MCF 10A (cell line): ENCODE data around the gene CBX8. TPM values are rescaled to one million over a fixed set of nuclear protein-coding genes. Genes with fewer than 3 reads are reported as not detected.

Experiments used
- BruUV-seq: library from RNA; stranded (reverse); fragments of 400-500 nt; replicated peaks from 2 replicates; lab custom pipeline; 2021; lab: Mats Ljungman, UMichigan
- CTCF ChIA-PET: fragments of 300-600 bp; sonication (Branson Sonifier 250); formaldehyde crosslinking; extraction: SDS; loops from one replicate; lab custom pipeline; 2021; ENCODE audit warnings: antibody characterized with exemption, inconsistent platforms; lab: Yijun Ruan, JAX
- POLR2A ChIA-PET: fragments of 300-600, 350-650 bp; sonication (Branson Sonifier 250); formaldehyde crosslinking; extraction: SDS; loops from one replicate; lab custom pipeline; 2020; ENCODE audit warnings: antibody characterized with exemption, inconsistent platforms; lab: Yijun Ruan, JAX
- DNase-seq: peaks from one replicate; pipeline ENCODE4 v3.0.0-alpha.2; 2018; ENCODE audit not compliant: unreplicated experiment
- H3K27ac Mint-ChIP-seq: one replicate; pipeline ENCODE4 v1.8.0; 2022; ENCODE audit warnings: mild to moderate bottlenecking, low read depth, mixed read lengths; ENCODE audit not compliant: unreplicated experiment
- H3K27me3 Mint-ChIP-seq: one replicate; pipeline ENCODE4 v1.8.0; 2022; ENCODE audit warnings: mixed read lengths; ENCODE audit not compliant: insufficient read depth, unreplicated experiment
- H3K36me3 Mint-ChIP-seq: one replicate; pipeline ENCODE4 v1.8.0; 2022; ENCODE audit warnings: mild to moderate bottlenecking, moderate library complexity, mixed read lengths; ENCODE audit not compliant: insufficient read depth, unreplicated experiment
- H3K4me1 Mint-ChIP-seq: one replicate; pipeline ENCODE4 v1.8.0; 2022; ENCODE audit warnings: mixed read lengths; ENCODE audit not compliant: insufficient read depth, unreplicated experiment
- H3K4me3 Mint-ChIP-seq: one replicate; pipeline ENCODE4 v1.8.0; 2022; ENCODE audit warnings: mild to moderate bottlenecking, moderate library complexity, mixed read lengths; ENCODE audit not compliant: unreplicated experiment
- H3K9me3 Mint-ChIP-seq: one replicate; pipeline ENCODE4 v1.8.0; 2022; ENCODE audit warnings: mixed read lengths; ENCODE audit not compliant: unreplicated experiment
- CTCF ChIP-seq: fragments of 200-600 bp; IDR thresholded peaks from one replicate; pipeline ENCODE4 v1.8.0; 2022; ENCODE audit warnings: antibody characterized with exemption, mild to moderate bottlenecking; ENCODE audit not compliant: unreplicated experiment
- intact Hi-C: fragments of 100-400 bp; cut with micrococcal nuclease; formaldehyde crosslinking; loops from 2 replicates; pipeline ENCODE4 v1.14.1; 2022
- total RNA-seq: library from RNA; stranded (reverse); gene quantifications from 2 replicates; pipeline ENCODE4 v1.2.3, GENCODE V29; 2022

Gene CBX8
- total RNA-seq, 1 experiment from 2014 or later = 9.4 TPM

- H3K4me3 Mint-ChIP-seq = peak overlapping the region; percentile 63
- ChIA-PET POLR2A (interaction anchor here (0.7 to 4.1 kb wide), 16 partner anchors 9 to 819 kb away, joined by 3 to 24 read pairs (median 3); partner anchors contain the start of genes CBX2 and CBX4), CTCF (interaction anchor here (0.6 to 1.8 kb wide), 10 partner anchors 10 to 906 kb away, joined by 3 to 7 read pairs (median 3); no protein-coding TSS in a partner anchor)
- peak; percentile 77 for DNase-seq
- peaks cover 15% of the 10 kb centered on the region for H3K4me1 Mint-ChIP-seq
- peak overlapping the region; percentile 33 for H3K27ac Mint-ChIP-seq
- no peaks in the 10 kb centered on the region for H3K9me3 Mint-ChIP-seq
- BruUV-seq = no TSS peak
- peaks cover 49% of the 10 kb centered on the region for H3K27me3 Mint-ChIP-seq
- H3K36me3 Mint-ChIP-seq = peaks cover under 1% of the 10 kb centered on the region
- intact Hi-C loops = no loop called here
- TF ChIP-seq CTCF = no peak
Observed at GRCh38 chr17:79801156-79802038, 4.5 kb upstream of the CBX8 start.

GRCh38 chr17:79800325-79801155, 3.7 kb upstream of the CBX8 start:
- peak; percentile 70 for DNase-seq
- Mint-ChIP-seq H3K27ac (peak overlapping the region; percentile 33), H3K27me3 (peaks cover 40% of the 10 kb centered on the region), H3K36me3 (peaks cover 10% of the 10 kb centered on the region), H3K9me3 (no peaks in the 10 kb centered on the region), H3K4me1 (peaks cover 15% of the 10 kb centered on the region), H3K4me3 (peak overlapping the region; percentile 63)
- no peak for TF ChIP-seq CTCF
- CTCF ChIA-PET = interaction anchor here (0.6 to 1.8 kb wide), 8 partner anchors 35 to 905 kb away, joined by 3 to 7 read pairs (median 3); no protein-coding TSS in a partner anchor
- POLR2A ChIA-PET = interaction anchor here (0.7 to 4.1 kb wide), 15 partner anchors 10 to 253 kb away, joined by 3 to 24 read pairs (median 3); partner anchors contain the start of genes CBX2 and CBX4
- intact Hi-C loops = no loop called here
- BruUV-seq = no TSS peak

DNA sequence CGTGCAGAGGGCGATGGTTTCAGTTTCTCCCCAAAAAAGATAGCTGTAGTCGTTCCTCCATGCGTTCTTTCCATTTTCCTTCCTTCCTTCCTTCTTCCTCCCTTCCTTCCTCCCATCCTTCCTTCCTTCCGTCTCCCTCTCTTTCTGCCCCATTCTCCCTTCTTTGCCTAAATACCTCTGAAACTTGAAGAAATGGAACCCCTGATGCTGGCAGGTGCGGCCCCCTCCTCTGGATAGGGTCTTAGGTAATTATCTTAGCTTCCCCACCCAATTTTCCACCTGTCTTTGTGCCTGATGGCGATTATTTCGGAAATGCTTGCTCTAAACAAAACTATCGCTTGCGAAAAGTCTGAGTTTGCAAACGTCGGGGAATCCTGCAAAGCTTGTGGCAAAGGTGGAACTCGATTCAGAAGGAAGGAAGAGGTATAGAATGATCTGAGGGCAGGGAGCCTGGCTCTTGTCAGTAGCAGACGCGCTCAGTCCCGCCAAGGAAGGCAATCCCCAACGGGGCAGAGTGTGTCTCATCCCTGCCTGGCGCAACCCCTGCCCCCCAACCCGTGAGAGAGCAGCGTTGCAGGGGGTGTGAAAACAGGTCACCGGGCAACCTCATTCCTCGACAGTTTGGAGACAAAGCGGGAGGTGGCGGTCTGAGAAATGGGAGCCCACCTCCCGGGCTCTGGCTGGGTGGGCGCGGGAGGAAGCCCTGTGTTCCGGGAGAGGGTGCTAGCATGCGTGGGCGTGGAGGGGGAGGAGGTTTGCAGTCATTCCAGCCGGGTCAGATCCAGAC, 2.9 kb upstream of the CBX8 start:
- CTCF ChIA-PET = no interaction called here
- intact Hi-C loops = no loop called here
- no peaks in the 10 kb centered on the region for H3K9me3 Mint-ChIP-seq
- H3K36me3 Mint-ChIP-seq = peaks cover 14% of the 10 kb centered on the region
- no TSS peak for BruUV-seq
- H3K4me1 Mint-ChIP-seq = peaks cover 15% of the 10 kb centered on the region
- POLR2A ChIA-PET = interaction anchor here (0.8 to 4.1 kb wide), 5 partner anchors 23 to 193 kb away, joined by 3 to 24 read pairs (median 10); partner anchors contain the start of gene CBX4
- H3K27me3 Mint-ChIP-seq = peaks cover 32% of the 10 kb centered on the region
- DNase-seq = no peak
- peak overlapping the region; percentile 33 for H3K27ac Mint-ChIP-seq
- H3K4me3 Mint-ChIP-seq = peak overlapping the region; percentile 63
- no peak for TF ChIP-seq CTCF
